SK-N-SH (cell line): Measurements from ENCODE around the gene POLR1D. TPM values are rescaled to one million over a fixed set of nuclear protein-coding genes. Genes with fewer than 3 reads are reported as not detected.

ENCODE experiments used
- CTCF ChIA-PET: fragments of 300-600, 350-600 bp; formaldehyde crosslinking; extraction: SDS; loops from one replicate; lab custom pipeline; 2021; lab: Yijun Ruan, JAX
- POLR2A ChIA-PET: fragments of 350-600 bp; sonication (Branson Sonifier 250); formaldehyde crosslinking; extraction: SDS; loops from one replicate; lab custom pipeline; 2020; ENCODE audit warnings: antibody characterized with exemption, inconsistent platforms; lab: Yijun Ruan, JAX
- DNase-seq: peaks from one replicate; pipeline ENCODE4 v3.0.0; 2012
- H2AFZ ChIP-seq: fragments of 200-600 bp; sonication (generic); 2 replicates; pipeline ENCODE4 v1.8.1; 2016; ENCODE audit warnings: antibody characterized with exemption, mild to moderate bottlenecking, low read depth
- H3F3A ChIP-seq: fragments of 200-600 bp; sonication (generic); replicated peaks from 2 replicates; pipeline ENCODE3; 2016; ENCODE audit warnings: antibody characterized with exemption, mild to moderate bottlenecking; ENCODE audit not compliant: insufficient read depth
- H3K27ac ChIP-seq, 2 experiments: fragments of 200-500 bp in 1 of 2; fragments of 200-600 bp in 1 of 2; sonication (Bioruptor generic) in 1 of 2; sonication (generic), shearing (Covaris generic) in 1 of 2; 2 replicates each; pipeline versions ENCODE4 v1.5.1 to v1.6.1; 2014 to 2016; ENCODE audit warnings: low read depth in 2 of 2, inconsistent platforms in 1 of 2, low read length in 1 of 2, mild to moderate bottlenecking in 1 of 2, mixed read lengths in 1 of 2
- H3K27me3 ChIP-seq: fragments of 200-600 bp; sonication (generic), shearing (Covaris generic); 2 replicates; pipeline ENCODE4 v1.6.1; 2016; ENCODE audit warnings: mixed run types; ENCODE audit not compliant: insufficient read depth
- H3K36me3 ChIP-seq, 2 experiments: fragments of 200-500 bp in 1 of 2; fragments of 200-600 bp in 1 of 2; sonication (Bioruptor generic) in 1 of 2; sonication (generic) in 1 of 2; replicated peaks in 1 of 2; 2 replicates each; pipeline versions ENCODE3 to v1.5.1; 2014 to 2016; ENCODE audit warnings: low read length in 1 of 2, mild to moderate bottlenecking in 1 of 2; ENCODE audit not compliant: insufficient read depth in 2 of 2, control insufficient read depth in 1 of 2
- H3K4me1 ChIP-seq, 2 experiments: fragments of 200-500 bp in 1 of 2; fragments of 200-600 bp in 1 of 2; sonication (Bioruptor generic) in 1 of 2; sonication (generic), shearing (Covaris generic) in 1 of 2; 2 replicates each; pipeline versions ENCODE4 v1.5.1 to v1.6.1; 2014 to 2016; ENCODE audit warnings: low read depth in 1 of 2, low read length in 1 of 2, mixed run types in 1 of 2; ENCODE audit not compliant: insufficient read depth in 2 of 2, control insufficient read depth in 1 of 2
- H3K4me2 ChIP-seq: fragments of 200-600 bp; sonication (generic), shearing (Covaris generic); 2 replicates; pipeline ENCODE4 v1.6.1; 2017; ENCODE audit warnings: mixed run types
- H3K4me3 ChIP-seq, 2 experiments: fragments of 200-500 bp in 1 of 2; fragments of 200-600 bp in 1 of 2; sonication (Bioruptor generic) in 1 of 2; sonication (generic), shearing (Covaris generic) in 1 of 2; 2 replicates each; pipeline versions ENCODE4 v1.5.1 to v1.8.1; 2014 to 2016; ENCODE audit warnings: low read depth in 2 of 2, inconsistent platforms in 1 of 2, low read length in 1 of 2, mild to moderate bottlenecking in 1 of 2, mixed read lengths in 1 of 2, moderate library complexity in 1 of 2
- H3K79me2 ChIP-seq: fragments of 200-600 bp; sonication (generic); 2 replicates; pipeline ENCODE4 v1.8.1; 2017; ENCODE audit warnings: mild to moderate bottlenecking; ENCODE audit not compliant: insufficient read depth
- H3K9ac ChIP-seq: fragments of 200-600 bp; sonication (generic); 2 replicates; pipeline ENCODE4 v1.6.1; 2017; ENCODE audit warnings: mixed run types
- H3K9me2 ChIP-seq: fragments of 200-600 bp; sonication (generic); 2 replicates; pipeline ENCODE4 v1.6.1; 2017; ENCODE audit warnings: mixed run types
- H3K9me3 ChIP-seq: fragments of 200-600 bp; sonication (generic); 2 replicates; pipeline ENCODE4 v1.6.1; 2017; ENCODE audit warnings: mixed run types, mild to moderate bottlenecking, moderate library complexity
- H4K20me1 ChIP-seq: fragments of 200-600 bp; sonication (generic); 2 replicates; pipeline ENCODE4 v1.6.1; 2017; ENCODE audit warnings: mild to moderate bottlenecking, mixed run types; ENCODE audit not compliant: insufficient read depth
- CHD2 ChIP-seq: fragments of 150-350 bp; IDR thresholded peaks from 2 replicates; pipeline ENCODE4 v1.6.1; 2018; ENCODE audit warnings: low read length; ENCODE audit not compliant: partially characterized antibody
- ELF1 ChIP-seq: IDR thresholded peaks from 2 replicates; pipeline ENCODE4 v1.4.0; 2012
- EP300 ChIP-seq, 2 experiments: IDR thresholded peaks; 2 replicates each; pipeline versions ENCODE4 v1.4.0 to v1.6.1; 2012; ENCODE audit warnings: borderline replicate concordance in 1 of 2, low read depth in 1 of 2, low read length in 1 of 2
- EZH2phosphoT487 ChIP-seq: fragments of 200-600 bp; sonication (generic); IDR thresholded peaks from 2 replicates; pipeline ENCODE4 v1.6.1; 2017; ENCODE audit warnings: low read depth, mixed run types, mild to moderate bottlenecking, antibody characterized with exemption, moderate library complexity, borderline replicate concordance
- FOXM1 ChIP-seq: IDR thresholded peaks from 2 replicates; pipeline ENCODE4 v1.4.0; 2012; ENCODE audit warnings: low read depth, mild to moderate bottlenecking
- GABPA ChIP-seq: IDR thresholded peaks from 2 replicates; pipeline ENCODE4 v1.4.0; 2012; ENCODE audit warnings: low read depth, mild to moderate bottlenecking
- MAX ChIP-seq: IDR thresholded peaks from 2 replicates; pipeline ENCODE4 v1.4.0; 2012; ENCODE audit warnings: low read depth
- MXI1 ChIP-seq: IDR thresholded peaks from 2 replicates; pipeline ENCODE4 v1.6.1; 2012; ENCODE audit warnings: mild to moderate bottlenecking, low read depth, low read length, improper control_type of control experiment
- NFIC ChIP-seq: IDR thresholded peaks from 2 replicates; pipeline ENCODE4 v1.4.0; 2012; ENCODE audit warnings: borderline replicate concordance
- PBX3 ChIP-seq: IDR thresholded peaks from 2 replicates; pipeline ENCODE4; 2012
- RAD21 ChIP-seq: IDR thresholded peaks from 2 replicates; pipeline ENCODE4 v1.6.1; 2012; ENCODE audit warnings: mild to moderate bottlenecking, low read length
- RCOR1 ChIP-seq: fragments of 150-350 bp; IDR thresholded peaks from 2 replicates; pipeline ENCODE4 v1.6.1; 2017; ENCODE audit warnings: antibody characterized with exemption, low read length
- SMC3 ChIP-seq: IDR thresholded peaks from 2 replicates; pipeline ENCODE4 v1.6.1; 2012; ENCODE audit warnings: low read depth, low read length, improper control_type of control experiment
- USF1 ChIP-seq: IDR thresholded peaks from 2 replicates; pipeline ENCODE4 v1.4.0; 2012; ENCODE audit warnings: low read depth, borderline replicate concordance
- ZBTB33 ChIP-seq: IDR thresholded peaks from 2 replicates; pipeline ENCODE4 v1.4.0; 2012; ENCODE audit warnings: low read depth, borderline replicate concordance
- WGBS: methylation state at CpG from one replicate; pipeline ENCODE4 v1.1.6; 2017; ENCODE audit warnings: low lambda C conversion rate; 5-methylcytosine and 5-hydroxymethylcytosine counted together
- polyA plus RNA-seq, 3 experiments: library from polyadenylated mRNA; depleted of rRNA; stranded (reverse); fragments of >200 nt; gene quantifications; 2 replicates each; pipeline ENCODE4 v1.2.3, GENCODE V29; 2012

Gene POLR1D
- polyA plus RNA-seq, 1 of the 3 experiments (the other 2 are of a cell fraction), result 150 TPM

- H3K4me2 ChIP-seq, result no peak overlapping the region
- H3K79me2 ChIP-seq, result peaks cover 11% of the 10 kb centered on the region; the same call in 1 of the 2 replicates
- H3K36me3 ChIP-seq, result no peaks in the 10 kb centered on the region
- H3K4me3 ChIP-seq, result no peak overlapping the region
- no peaks in the 10 kb centered on the region for H3F3A ChIP-seq
- POLR2A ChIA-PET, result no interaction called here
- H3K9me2 ChIP-seq, result no peaks in the 10 kb centered on the region
- no peak overlapping the region for H2AFZ ChIP-seq
- H3K27ac ChIP-seq, result no peak overlapping the region
- no peaks in the 10 kb centered on the region for H4K20me1 ChIP-seq
- no peaks in the 10 kb centered on the region for H3K27me3 ChIP-seq
- WGBS, result 89% methylated on average over 2 of the region's 2 CpGs
- H3K4me1 ChIP-seq, result peaks cover 0 to 7% of the 10 kb centered on the region in 2 experiments; a peak in 2 of 4 replicates
- no peak for TF ChIP-seq MAX
- TF ChIP-seq CHD2, result no peak
- TF ChIP-seq SMC3, result no peak
- TF ChIP-seq FOXM1, result no peak
- no peak for TF ChIP-seq EP300 (IDR thresholded peaks at IDR 0.05; ENCODE audit: borderline replicate concordance in 1 of 2, low read depth in 1 of 2, low read length in 1 of 2)
- no peak for TF ChIP-seq RAD21
- no peak for TF ChIP-seq RCOR1
- no peak for TF ChIP-seq GABPA
- no peak for TF ChIP-seq NFIC
- TF ChIP-seq, all 33 proteins: peak for 0
- CTCF ChIA-PET, result no interaction called here
- Histone ChIP-seq H3K9me3 (no peaks in the 10 kb centered on the region), H3K9ac (no peak overlapping the region)
- no peak for DNase-seq
Measured at GRCh38 chr13:27595055-27595811, 26.5 kb upstream of the POLR1D start.

- H3K4me2 ChIP-seq, result no peak overlapping the region; the same call in 1 of the 2 replicates
- CTCF ChIA-PET, result interaction anchor here (2.4 kb wide), 1 partner anchor 66 kb away, joined by 11 read pairs; no protein-coding TSS in a partner anchor
- peaks cover 16% of the 10 kb centered on the region; the same call in 1 of the 2 replicates for H3K79me2 ChIP-seq
Measured at GRCh38 chr13:27599096-27599495, 22.6 kb upstream of the POLR1D start.

More at GRCh38 chr13:27599096-27599495, 22.6 kb upstream of the POLR1D start:
- no peak overlapping the region for H3K9ac ChIP-seq
- peaks cover 0 to 10% of the 10 kb centered on the region in 2 experiments; a peak in 1 of 4 replicates for H3K4me1 ChIP-seq
- no peak overlapping the region for H2AFZ ChIP-seq
- no peaks in the 10 kb centered on the region for H3K36me3 ChIP-seq
- no peak overlapping the region for H3K4me3 ChIP-seq
- no peaks in the 10 kb centered on the region for H3K27me3 ChIP-seq
- POLR2A ChIA-PET, result no interaction called here
- no peaks in the 10 kb centered on the region for H4K20me1 ChIP-seq
- H3F3A ChIP-seq, result no peaks in the 10 kb centered on the region
- DNase-seq, result no peak
- peak overlapping the region in 1 of 2 experiments; percentile 36; a peak in 1 of 4 replicates for H3K27ac ChIP-seq
- H3K9me2 ChIP-seq, result no peaks in the 10 kb centered on the region
- no peak for TF ChIP-seq EZH2phosphoT487
- TF ChIP-seq SMC3, result no peak
- TF ChIP-seq USF1, result no peak
- no peak for TF ChIP-seq ZBTB33
- TF ChIP-seq ELF1, result no peak
- no peak for TF ChIP-seq MXI1
- no peak for TF ChIP-seq PBX3
- no peak for TF ChIP-seq EP300 (IDR thresholded peaks at IDR 0.05; ENCODE audit: borderline replicate concordance in 1 of 2, low read depth in 1 of 2, low read length in 1 of 2)
- TF ChIP-seq, all 33 proteins: peak for 0
- no peaks in the 10 kb centered on the region for H3K9me3 ChIP-seq
